PFSK-1 (cell line): ENCODE data around the gene AUTS2.

Experiments used
- POLR2AphosphoS5 ChIP-seq: IDR thresholded peaks from 2 replicates; pipeline ENCODE4 v1.6.1; 2012; ENCODE audit warnings: low read depth, mild to moderate bottlenecking, control low read depth, low read length, moderate library complexity
- SIN3A ChIP-seq: IDR thresholded peaks from 2 replicates; pipeline ENCODE4 v1.6.1; 2012; ENCODE audit warnings: mild to moderate bottlenecking, low read length, moderate library complexity, borderline replicate concordance; ENCODE audit not compliant: insufficient read depth
- TAF1 ChIP-seq: IDR thresholded peaks from 2 replicates; pipeline ENCODE4 v1.6.1; 2012; ENCODE audit warnings: low read length, control low read depth, borderline replicate concordance; ENCODE audit not compliant: insufficient read depth
- TF ChIP-seq, protein P1 (sequence below), 2 experiments: IDR thresholded peaks; 2 replicates each; pipeline versions ENCODE4 v1.6.1 to v1.8.0; 2011 to 2012; ENCODE audit warnings: low read depth in 2 of 2, low read length in 2 of 2, control low read depth in 1 of 2, inconsistent platforms in 1 of 2, mild to moderate bottlenecking in 1 of 2, moderate library complexity in 1 of 2; ENCODE audit not compliant: insufficient read depth in 1 of 2

DNA sequence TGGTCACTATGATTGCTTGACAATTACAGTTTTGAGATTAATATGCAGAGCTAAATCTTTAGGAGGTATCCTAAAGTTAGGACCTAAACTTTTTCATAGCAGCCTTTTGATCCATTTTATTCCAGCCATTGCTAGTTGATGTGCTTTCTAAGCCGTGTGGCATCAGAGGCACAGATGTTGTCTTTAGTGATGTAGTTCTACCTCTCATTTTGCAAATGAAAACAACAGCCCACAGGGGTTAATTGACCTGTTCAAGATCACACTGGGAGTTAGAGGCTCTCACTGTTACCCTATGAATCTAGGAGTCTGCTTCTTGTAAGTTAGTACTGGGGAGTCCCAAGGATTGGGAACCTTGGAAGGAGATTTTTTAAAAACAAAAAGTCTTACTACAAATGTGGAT is 10.6 kb downstream of the AUTS2 start:
- TF ChIP-seq, protein P1, sequence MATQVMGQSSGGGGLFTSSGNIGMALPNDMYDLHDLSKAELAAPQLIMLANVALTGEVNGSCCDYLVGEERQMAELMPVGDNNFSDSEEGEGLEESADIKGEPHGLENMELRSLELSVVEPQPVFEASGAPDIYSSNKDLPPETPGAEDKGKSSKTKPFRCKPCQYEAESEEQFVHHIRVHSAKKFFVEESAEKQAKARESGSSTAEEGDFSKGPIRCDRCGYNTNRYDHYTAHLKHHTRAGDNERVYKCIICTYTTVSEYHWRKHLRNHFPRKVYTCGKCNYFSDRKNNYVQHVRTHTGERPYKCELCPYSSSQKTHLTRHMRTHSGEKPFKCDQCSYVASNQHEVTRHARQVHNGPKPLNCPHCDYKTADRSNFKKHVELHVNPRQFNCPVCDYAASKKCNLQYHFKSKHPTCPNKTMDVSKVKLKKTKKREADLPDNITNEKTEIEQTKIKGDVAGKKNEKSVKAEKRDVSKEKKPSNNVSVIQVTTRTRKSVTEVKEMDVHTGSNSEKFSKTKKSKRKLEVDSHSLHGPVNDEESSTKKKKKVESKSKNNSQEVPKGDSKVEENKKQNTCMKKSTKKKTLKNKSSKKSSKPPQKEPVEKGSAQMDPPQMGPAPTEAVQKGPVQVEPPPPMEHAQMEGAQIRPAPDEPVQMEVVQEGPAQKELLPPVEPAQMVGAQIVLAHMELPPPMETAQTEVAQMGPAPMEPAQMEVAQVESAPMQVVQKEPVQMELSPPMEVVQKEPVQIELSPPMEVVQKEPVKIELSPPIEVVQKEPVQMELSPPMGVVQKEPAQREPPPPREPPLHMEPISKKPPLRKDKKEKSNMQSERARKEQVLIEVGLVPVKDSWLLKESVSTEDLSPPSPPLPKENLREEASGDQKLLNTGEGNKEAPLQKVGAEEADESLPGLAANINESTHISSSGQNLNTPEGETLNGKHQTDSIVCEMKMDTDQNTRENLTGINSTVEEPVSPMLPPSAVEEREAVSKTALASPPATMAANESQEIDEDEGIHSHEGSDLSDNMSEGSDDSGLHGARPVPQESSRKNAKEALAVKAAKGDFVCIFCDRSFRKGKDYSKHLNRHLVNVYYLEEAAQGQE (IDR thresholded peaks at IDR 0.05; ENCODE audit: insufficient read depth in 1 of 2, low read depth in 2 of 2, low read length in 2 of 2), result no peak
- no peak for TF ChIP-seq TAF1
- TF ChIP-seq POLR2AphosphoS5, result no peak
- TF ChIP-seq SIN3A, result no peak
